Loucy (cell line): Measurements from ENCODE around the gene KRTCAP3.

Experiments
- EZH2phosphoT487 ChIP-seq: fragments of 200-600 bp; IDR thresholded peaks from 2 replicates; pipeline ENCODE4 v1.6.1; 2018; ENCODE audit warnings: antibody characterized with exemption, mild to moderate bottlenecking, moderate library complexity, borderline replicate concordance
- TF ChIP-seq, protein P1 (sequence below): fragments of 200-600 bp; sonication (generic); conservative IDR thresholded peaks from 2 replicates; pipeline ENCODE4 v1.5.1; 2014; ENCODE audit warnings: mild to moderate bottlenecking, antibody characterized with exemption, low read length

DNA sequence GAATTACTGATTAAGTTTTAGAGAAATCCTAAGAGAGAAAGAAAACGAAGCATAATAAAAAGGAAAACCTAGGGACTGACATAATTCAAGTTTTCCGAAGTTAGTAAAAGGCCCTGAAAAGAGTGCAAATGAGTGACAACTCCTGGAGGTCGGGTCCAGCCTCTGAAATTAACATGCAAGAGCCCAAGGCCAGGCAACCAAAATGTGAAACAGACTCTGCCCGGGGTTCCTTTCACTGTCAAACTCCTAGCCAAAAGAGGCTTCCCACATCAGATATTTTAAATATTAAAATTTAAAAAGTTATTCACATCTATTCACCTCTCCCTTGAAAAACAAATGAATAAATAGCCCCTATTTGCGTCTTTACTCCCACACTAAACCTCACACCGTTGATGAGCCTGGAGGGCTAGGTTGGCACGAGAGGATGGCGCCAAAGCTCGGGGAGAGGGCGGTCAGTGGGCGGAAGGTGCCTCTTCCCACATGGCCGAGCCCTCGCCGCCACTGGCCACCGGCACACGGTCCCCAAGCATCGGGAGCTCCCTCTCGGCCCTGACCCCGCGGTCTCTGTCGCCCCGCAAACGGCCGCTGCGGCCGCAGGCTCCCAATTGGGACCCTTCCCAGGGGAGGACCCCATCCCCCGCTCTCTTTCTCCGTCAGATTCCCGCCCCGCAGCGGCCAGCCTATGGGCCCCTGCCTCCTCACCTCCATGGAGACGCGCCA lies 33.4 kb upstream of the KRTCAP3 start:
- TF ChIP-seq, protein P1, sequence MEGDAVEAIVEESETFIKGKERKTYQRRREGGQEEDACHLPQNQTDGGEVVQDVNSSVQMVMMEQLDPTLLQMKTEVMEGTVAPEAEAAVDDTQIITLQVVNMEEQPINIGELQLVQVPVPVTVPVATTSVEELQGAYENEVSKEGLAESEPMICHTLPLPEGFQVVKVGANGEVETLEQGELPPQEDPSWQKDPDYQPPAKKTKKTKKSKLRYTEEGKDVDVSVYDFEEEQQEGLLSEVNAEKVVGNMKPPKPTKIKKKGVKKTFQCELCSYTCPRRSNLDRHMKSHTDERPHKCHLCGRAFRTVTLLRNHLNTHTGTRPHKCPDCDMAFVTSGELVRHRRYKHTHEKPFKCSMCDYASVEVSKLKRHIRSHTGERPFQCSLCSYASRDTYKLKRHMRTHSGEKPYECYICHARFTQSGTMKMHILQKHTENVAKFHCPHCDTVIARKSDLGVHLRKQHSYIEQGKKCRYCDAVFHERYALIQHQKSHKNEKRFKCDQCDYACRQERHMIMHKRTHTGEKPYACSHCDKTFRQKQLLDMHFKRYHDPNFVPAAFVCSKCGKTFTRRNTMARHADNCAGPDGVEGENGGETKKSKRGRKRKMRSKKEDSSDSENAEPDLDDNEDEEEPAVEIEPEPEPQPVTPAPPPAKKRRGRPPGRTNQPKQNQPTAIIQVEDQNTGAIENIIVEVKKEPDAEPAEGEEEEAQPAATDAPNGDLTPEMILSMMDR, result no peak
- no peak for TF ChIP-seq EZH2phosphoT487
